NCI-H446 treated with DMSO at 0.1 percent for 48 hours (cell line): ENCODE data around the gene JAZF1.
"Not testable (repeated sequence)": the region's sequence is repeated elsewhere in the genome, so short reads cannot be mapped to it uniquely, and the experiment has no call there.

Experiments used
- DNase-seq: peaks from one replicate; lab custom pipeline; 2025; lab: John Stamatoyannopoulos, UW

The JAZF1 gene

GRCh38 chr7:28042721-28043120 lies 137.9 kb downstream of the JAZF1 start:
- DNase-seq: no peak

GRCh38 chr7:28041508-28042314 lies 138.9 kb downstream of the JAZF1 start:
- no peak for DNase-seq

DNA sequence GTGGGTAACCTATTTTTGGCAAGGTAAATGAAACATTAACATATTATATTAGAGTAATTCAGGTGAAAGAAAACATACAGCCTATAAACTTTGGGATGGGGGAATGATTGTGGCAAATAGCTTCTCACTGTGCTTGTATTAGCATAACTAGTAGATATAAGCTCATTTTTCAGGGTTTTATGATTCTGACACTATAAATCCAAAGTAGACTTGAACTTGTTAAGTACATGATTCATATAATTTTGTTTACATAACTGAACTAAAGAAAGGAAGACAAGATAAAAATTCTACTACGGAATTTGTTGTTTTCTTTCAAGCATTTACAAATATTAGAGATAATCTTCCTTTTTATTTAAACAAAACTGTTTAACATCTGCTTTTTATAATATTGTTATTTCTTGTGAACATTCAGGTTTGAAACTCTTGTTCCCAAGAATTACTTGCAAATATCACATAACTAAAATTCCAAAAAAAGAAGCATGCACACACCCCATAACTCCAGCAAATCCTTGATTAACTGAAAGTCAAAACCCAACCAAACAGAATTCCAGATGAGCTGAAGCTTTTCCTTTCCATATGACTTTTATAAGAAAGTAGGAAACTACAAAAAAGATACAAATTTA lies 142.3 kb downstream of the JAZF1 start:
- DNase-seq: no peak

DNA sequence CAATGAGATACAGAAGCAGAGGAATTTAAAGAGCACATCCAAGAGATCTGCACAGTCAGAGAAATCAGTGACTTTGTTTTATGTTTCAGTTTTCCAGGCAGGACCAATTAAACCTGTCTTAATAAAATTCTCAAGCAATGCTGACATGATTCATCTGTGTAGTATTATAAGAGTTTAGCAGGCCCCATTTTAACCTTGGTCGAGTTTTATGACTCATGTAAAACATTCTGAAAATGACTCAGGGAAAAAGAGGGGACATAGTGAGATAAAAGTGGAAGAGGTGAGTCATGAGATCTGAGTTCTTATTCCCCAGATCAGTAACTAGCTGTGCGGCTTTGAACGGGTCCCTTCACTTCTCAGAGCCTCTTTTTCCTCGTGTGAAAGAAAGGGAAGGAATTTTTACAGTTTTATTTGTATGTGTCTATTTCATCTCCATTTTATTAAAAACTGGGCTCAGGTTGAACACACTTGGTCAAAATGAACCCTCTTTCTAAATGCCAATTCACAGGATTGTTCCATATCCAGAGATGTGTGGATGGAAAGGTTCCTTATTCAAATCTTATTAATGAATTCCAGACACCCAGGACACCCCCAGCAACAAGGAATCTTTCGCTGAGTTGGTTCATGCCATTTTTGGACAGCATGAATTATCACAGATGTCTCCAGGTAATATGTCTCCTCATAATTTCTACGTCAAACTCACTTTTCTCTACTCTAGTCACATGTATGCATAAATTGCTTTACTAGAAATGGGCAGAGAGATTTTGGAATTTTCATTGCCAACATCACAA lies 143.2 kb downstream of the JAZF1 start:
- no peak for DNase-seq

DNA sequence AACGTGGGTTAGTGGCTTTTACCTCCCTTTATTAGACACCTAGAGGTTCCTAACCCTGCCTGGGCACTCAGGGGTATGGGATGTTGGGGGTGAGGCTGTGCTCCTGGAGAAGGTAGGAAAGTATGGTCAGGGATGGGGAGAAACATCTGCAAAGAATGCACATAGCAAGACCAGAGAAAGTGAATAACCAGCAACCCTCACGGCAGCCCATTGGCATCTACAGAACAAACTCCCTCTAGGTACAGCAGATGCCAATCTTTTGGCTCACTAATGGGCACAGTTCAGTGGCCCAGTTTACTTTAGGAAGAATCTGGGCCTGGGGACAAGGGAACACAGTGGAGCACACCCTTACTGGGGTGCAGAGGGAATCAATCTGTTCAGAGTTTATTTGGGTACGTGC lies 143.9 kb downstream of the JAZF1 start:
- no peak for DNase-seq

DNA sequence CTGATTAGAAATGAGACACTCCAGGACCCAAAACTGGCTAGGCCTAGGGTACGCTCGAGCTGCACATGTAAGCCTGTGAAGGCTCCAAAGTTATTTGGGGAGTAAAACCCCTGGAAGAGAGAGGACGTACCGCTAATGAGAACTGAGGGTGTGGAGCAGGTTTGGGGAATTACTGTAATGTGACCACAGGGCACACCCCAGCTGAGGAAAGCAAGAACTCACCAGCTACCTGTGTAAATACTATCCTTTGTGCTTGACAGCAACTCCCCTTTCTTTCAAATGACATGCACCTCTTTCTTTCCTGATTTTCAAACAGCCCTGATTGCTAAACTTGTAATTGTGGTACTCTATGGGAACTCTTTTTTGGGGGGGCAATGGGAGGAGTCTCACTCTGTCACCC lies 147.2 kb downstream of the JAZF1 start:
- no peak for DNase-seq

DNA sequence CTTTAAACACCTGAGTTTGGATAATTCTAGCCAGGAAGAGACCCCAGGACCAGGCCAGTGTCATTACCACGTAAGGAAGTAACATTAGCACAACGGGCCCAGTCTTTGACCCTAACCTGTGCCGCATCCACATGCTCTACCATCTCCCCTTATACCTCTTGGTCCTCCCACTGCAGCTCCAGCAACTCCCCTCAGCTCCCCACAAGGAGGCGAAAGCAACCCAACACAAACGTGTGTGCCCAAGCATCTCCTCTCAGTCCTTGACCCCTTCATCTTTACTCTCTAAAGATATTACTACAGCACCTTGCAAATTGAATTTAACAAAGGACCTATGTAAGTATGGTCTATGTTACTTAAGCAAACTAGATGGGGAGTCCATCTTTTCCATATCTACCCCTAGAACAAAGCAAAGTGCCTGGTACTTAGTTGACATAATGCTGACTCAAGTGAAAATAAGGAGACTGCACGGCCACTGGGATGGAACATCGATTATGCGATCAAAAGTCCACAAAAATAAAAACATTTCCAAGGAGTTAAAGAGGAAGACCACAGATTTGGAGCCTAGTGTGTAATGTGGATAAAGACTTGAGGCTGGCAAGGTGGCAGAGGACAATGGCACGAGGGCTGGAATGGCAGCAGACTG lies 147.7 kb downstream of the JAZF1 start:
- no peak for DNase-seq

GRCh38 chr7:28029051-28029450 lies 151.5 kb downstream of the JAZF1 start:
- DNase-seq: no peak

DNA sequence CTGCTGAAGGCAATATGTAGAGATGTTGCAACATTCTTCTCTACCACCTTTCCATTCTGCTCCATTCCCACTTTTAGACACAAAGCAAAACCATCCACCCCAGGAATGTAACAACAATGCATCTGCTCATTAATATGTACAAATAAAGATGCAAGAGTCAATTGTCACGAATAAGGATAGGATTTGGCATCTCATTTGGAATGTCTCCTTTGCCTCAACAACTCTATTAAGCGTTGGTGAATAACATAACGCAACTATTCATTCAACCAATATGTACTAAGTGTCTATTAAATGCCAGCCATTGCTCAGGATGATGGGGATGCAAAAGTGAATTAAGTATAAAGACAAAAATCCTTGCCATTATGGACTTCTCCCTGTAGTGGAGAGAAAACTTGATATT lies 152.1 kb downstream of the JAZF1 start:
- no peak for DNase-seq

GRCh38 chr7:28026237-28026636 lies 154.4 kb downstream of the JAZF1 start:
- no peak for DNase-seq

DNA sequence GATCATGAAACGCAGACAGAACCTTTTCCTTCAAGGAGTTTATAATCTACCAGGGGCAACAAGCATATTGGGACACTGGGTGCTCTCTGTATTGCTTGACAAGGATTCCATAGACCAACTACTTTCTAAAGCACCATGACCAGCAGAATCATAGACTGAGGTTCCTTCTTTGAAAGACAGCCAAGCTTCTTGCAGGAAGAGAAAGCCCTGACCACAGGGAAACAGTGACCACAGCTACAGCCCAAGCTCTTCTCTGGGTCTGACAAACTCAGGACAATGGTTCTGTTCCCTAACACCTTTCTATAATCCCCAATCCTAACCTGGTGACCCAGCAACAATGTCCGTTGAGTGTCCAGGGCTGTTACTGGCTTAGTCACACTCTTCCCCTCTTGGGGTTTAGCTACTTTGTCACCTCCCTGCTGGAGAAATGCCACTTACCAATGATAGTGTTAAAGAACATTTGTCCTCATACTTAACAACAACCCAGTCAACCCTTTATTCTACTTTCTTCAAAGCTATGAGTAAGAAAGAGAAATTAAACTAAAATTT lies 155.7 kb downstream of the JAZF1 start:
- DNase-seq: no peak

- DNase-seq: peak; percentile 54
Measured at GRCh38 chr7:28020302-28020940, 160.2 kb downstream of the JAZF1 start.

GRCh38 chr7:28018856-28019465 lies 161.6 kb downstream of the JAZF1 start:
- DNase-seq: no peak

- DNase-seq: no peak
Measured at GRCh38 chr7:28018446-28018845, 162.1 kb downstream of the JAZF1 start.

GRCh38 chr7:28018020-28018419 lies 162.6 kb downstream of the JAZF1 start:
- DNase-seq: no peak

- no peak for DNase-seq
Measured at GRCh38 chr7:28017372-28017771, 163.2 kb downstream of the JAZF1 start.

DNA sequence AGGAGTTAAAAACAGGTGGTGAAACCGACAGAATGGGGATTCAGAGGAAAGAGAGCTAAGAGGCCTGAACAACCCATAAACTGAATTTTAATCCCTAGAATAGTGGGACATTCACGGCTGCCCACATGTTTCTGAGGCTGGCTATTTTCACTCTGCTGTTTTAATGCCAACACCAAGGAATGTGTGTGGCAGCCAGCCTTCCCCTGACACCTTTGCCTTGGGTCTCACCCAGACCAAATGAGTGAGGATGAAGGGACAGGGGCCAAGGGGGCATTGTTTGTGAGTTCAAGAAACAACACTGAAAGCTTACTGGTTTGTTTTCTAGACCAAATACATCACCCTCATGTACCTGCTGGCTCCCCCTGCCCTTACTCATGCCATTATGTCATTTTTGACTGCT lies 164.3 kb downstream of the JAZF1 start:
- DNase-seq: no peak

DNA sequence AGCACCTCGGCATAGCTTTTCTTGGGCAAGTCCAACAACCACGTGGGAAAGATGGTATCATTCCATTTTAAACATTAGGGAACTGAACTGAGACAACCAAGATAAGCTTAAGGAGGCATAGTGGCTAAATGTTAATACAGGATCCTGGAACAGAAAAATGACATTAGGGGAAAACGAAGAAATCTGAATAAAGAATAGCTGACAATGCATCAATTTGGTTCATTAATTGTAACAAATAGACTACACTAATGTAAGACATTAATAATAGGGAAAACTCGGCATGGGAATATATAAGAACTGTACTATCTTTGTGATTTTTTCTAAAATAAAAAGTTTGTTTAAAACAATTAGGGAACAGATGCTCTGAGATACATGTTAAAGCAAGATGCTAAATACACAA lies 165.4 kb downstream of the JAZF1 start:
- DNase-seq: no peak

- DNase-seq: not testable (repeated sequence)
Measured at GRCh38 chr7:28014340-28014739, 166.3 kb downstream of the JAZF1 start.

DNA sequence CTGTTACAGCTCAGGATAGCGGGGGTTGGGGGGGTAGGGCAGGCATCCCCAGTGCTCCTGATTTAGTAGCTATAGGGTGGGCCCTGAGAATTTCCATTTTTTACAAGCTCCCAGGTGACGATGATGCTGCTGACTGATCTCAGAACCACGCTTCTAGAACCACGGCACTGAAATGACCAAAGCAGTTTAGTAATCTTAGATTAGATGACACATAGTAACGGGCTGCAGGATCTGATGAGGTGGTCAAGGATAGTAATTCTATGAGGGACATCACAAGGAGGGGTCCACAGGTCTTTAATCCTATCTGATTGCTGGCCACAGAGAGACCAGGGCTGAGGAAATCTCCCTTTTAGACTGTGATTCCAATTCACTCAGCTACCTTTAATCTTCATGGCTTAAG lies 167.2 kb downstream of the JAZF1 start:
- DNase-seq: no peak

- DNase-seq: no peak
Measured at GRCh38 chr7:28013019-28013418, 167.6 kb downstream of the JAZF1 start.
